LNCaP clone FGC (cell line): Measurements from ENCODE around the gene CAMTA2.

Experiments
- DNase-seq: peaks from one replicate; pipeline ENCODE4 v3.0.0-alpha.2; 2011; ENCODE audit warnings: low read depth
- H3K4me3 ChIP-seq: 2 replicates; pipeline ENCODE4 v1.5.1; 2011; ENCODE audit warnings: mild to moderate bottlenecking, low read depth, low read length, control low read depth
- CTCF ChIP-seq: IDR thresholded peaks from 2 replicates; pipeline ENCODE4 v1.5.1; 2012; ENCODE audit warnings: mild to moderate bottlenecking; ENCODE audit not compliant: control insufficient read depth, insufficient read depth; ENCODE audit errors: extremely low read depth

The CAMTA2 gene

GRCh38 chr17:5020502-5021023 is 33.1 kb upstream of the CAMTA2 start:
- no peak for DNase-seq
- TF ChIP-seq CTCF: no peak
- H3K4me3 ChIP-seq: no peak overlapping the region

- TF ChIP-seq CTCF: no peak
- DNase-seq: no peak
- no peak overlapping the region for H3K4me3 ChIP-seq
These were observed 32.0 kb upstream of the CAMTA2 start for GRCh38 chr17:5019475-5019956.

GRCh38 chr17:5014357-5014756 is 26.9 kb upstream of the CAMTA2 start:
- no peak for DNase-seq
- TF ChIP-seq CTCF: no peak
- H3K4me3 ChIP-seq: no peak overlapping the region

- no peak for TF ChIP-seq CTCF
- no peak overlapping the region for H3K4me3 ChIP-seq
- DNase-seq: no peak
These were observed 24.5 kb upstream of the CAMTA2 start for GRCh38 chr17:5011928-5012327.

GRCh38 chr17:5003214-5003867 is 15.9 kb upstream of the CAMTA2 start:
- DNase-seq: no peak
- no peak for TF ChIP-seq CTCF
- no peak overlapping the region for H3K4me3 ChIP-seq

GRCh38 chr17:5002121-5002788 is 14.8 kb upstream of the CAMTA2 start:
- TF ChIP-seq CTCF: no peak
- no peak overlapping the region for H3K4me3 ChIP-seq
- no peak for DNase-seq
